Tibial artery (tissue), 4 donors: Measurements from ENCODE around the gene SYNM.
A peak's percentile ranks its signal among the peaks of the same experiment; 100 is the strongest.

Experiments used
- DNase-seq, 2 donors: peaks; one replicate each; pipeline ENCODE4 v3.0.0-alpha.2; 2019
- H3K27ac ChIP-seq, 2 donors: fragments of 200-600 bp; sonication (generic) in 1 of 2; 1 replicate in 1 of 2; 2 replicates in 1 of 2; pipeline ENCODE4 v1.5.1; 2018 to 2019; ENCODE audit warnings: mild to moderate bottlenecking in 1 of 2
- H3K27me3 ChIP-seq, 2 donors: fragments of 200-600 bp; sonication (generic) in 1 of 2; one replicate each; pipeline versions ENCODE4 v1.5.1 to v1.6.0; 2016 to 2019
- H3K36me3 ChIP-seq, 3 donors: fragments of 200-600 bp; sonication (generic) in 2 of 3; one replicate each; pipeline ENCODE4 v1.5.1; 2016 to 2019; ENCODE audit warnings: mild to moderate bottlenecking in 2 of 3
- H3K4me1 ChIP-seq, 4 donors: fragments of 200-600 bp; sonication (generic) in 2 of 4; 1 replicate in 3 of 4; 2 replicates in 1 of 4; pipeline ENCODE4 v1.5.1; 2016 to 2019
- H3K4me3 ChIP-seq, 2 donors: fragments of 200-600 bp; sonication (generic) in 1 of 2; 1 replicate in 1 of 2; 2 replicates in 1 of 2; pipeline ENCODE4 v1.5.1; 2018 to 2019; ENCODE audit warnings: mild to moderate bottlenecking in 2 of 2
- H3K9me3 ChIP-seq, 3 donors: fragments of 200-600 bp; sonication (generic) in 1 of 3; one replicate each; pipeline ENCODE4 v1.5.1; 2016 to 2019
- intact Hi-C: fragments of 100-400 bp; cut with DNase I; formaldehyde crosslinking; loops from one replicate; pipeline ENCODE4 v1.15.0; 2023; ENCODE audit warnings: low total_unique reads
- TF ChIP-seq, protein P1 (sequence below), 2 experiments: fragments of 200-600 bp in 1 of 2; fragments of 450-650 bp in 1 of 2; IDR thresholded peaks; one replicate each; pipeline ENCODE4 v1.5.1; 2017 to 2019; ENCODE audit warnings: antibody characterized with exemption in 2 of 2, mild to moderate bottlenecking in 1 of 2, moderate library complexity in 1 of 2

Gene SYNM, protein sequence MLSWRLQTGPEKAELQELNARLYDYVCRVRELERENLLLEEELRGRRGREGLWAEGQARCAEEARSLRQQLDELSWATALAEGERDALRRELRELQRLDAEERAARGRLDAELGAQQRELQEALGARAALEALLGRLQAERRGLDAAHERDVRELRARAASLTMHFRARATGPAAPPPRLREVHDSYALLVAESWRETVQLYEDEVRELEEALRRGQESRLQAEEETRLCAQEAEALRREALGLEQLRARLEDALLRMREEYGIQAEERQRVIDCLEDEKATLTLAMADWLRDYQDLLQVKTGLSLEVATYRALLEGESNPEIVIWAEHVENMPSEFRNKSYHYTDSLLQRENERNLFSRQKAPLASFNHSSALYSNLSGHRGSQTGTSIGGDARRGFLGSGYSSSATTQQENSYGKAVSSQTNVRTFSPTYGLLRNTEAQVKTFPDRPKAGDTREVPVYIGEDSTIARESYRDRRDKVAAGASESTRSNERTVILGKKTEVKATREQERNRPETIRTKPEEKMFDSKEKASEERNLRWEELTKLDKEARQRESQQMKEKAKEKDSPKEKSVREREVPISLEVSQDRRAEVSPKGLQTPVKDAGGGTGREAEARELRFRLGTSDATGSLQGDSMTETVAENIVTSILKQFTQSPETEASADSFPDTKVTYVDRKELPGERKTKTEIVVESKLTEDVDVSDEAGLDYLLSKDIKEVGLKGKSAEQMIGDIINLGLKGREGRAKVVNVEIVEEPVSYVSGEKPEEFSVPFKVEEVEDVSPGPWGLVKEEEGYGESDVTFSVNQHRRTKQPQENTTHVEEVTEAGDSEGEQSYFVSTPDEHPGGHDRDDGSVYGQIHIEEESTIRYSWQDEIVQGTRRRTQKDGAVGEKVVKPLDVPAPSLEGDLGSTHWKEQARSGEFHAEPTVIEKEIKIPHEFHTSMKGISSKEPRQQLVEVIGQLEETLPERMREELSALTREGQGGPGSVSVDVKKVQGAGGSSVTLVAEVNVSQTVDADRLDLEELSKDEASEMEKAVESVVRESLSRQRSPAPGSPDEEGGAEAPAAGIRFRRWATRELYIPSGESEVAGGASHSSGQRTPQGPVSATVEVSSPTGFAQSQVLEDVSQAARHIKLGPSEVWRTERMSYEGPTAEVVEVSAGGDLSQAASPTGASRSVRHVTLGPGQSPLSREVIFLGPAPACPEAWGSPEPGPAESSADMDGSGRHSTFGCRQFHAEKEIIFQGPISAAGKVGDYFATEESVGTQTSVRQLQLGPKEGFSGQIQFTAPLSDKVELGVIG (N-terminal part only)

DNA sequence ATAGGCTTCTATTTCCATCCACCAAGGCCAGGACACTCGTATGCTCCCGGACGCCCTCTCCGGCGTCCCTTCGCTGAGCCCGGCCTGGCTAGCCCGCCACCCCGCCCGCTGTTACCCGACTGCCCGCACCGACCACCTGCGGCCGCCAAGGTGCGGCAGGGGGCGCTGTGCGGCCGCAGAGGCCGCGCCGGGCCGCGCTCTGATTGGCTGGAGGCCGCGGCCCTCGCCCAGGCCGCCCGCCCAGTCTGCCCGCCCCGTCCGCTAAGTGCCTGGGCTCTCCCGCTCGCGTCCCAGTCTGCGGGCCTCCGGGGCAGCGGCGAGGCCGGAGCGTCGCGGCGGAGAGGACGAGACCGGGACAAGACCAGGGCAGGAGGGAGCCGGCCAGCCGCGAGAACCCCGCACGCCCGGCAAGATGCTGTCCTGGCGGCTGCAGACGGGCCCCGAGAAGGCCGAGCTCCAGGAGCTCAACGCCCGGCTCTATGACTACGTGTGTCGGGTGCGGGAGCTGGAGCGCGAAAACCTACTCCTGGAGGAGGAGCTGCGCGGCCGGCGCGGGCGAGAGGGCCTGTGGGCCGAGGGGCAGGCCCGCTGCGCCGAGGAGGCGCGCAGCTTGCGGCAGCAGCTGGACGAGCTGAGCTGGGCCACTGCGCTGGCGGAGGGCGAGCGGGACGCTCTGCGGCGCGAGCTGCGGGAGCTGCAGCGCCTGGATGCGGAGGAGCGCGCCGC is at the start of gene SYNM:
TSS of gene SYNM (plus strand) at position 293 of the 726 bp plus-strand sequence. CDS start at position 413, 120 bp downstream.
- Histone ChIP-seq H3K9me3 (no peaks in the 10 kb centered on the region), H3K4me3 (peak within 1 kb of the TSS; percentile 86 to 92), H3K4me1 (peaks cover 0 to 37% (median 28%) of the 10 kb centered on the region in 4 donors), H3K36me3 (no peaks in the 10 kb centered on the region), H3K27me3 (no peaks in the 10 kb centered on the region), H3K27ac (peak within 1 kb of the TSS; percentile 97)
- DNase-seq, result peak; percentile 75 to 94
- intact Hi-C loops, result loop anchor here (5.0 kb wide), 1 partner anchor 62 kb away; no protein-coding TSS in a partner anchor
- TF ChIP-seq, protein P1, sequence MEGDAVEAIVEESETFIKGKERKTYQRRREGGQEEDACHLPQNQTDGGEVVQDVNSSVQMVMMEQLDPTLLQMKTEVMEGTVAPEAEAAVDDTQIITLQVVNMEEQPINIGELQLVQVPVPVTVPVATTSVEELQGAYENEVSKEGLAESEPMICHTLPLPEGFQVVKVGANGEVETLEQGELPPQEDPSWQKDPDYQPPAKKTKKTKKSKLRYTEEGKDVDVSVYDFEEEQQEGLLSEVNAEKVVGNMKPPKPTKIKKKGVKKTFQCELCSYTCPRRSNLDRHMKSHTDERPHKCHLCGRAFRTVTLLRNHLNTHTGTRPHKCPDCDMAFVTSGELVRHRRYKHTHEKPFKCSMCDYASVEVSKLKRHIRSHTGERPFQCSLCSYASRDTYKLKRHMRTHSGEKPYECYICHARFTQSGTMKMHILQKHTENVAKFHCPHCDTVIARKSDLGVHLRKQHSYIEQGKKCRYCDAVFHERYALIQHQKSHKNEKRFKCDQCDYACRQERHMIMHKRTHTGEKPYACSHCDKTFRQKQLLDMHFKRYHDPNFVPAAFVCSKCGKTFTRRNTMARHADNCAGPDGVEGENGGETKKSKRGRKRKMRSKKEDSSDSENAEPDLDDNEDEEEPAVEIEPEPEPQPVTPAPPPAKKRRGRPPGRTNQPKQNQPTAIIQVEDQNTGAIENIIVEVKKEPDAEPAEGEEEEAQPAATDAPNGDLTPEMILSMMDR (IDR thresholded peaks at IDR 0.05), result peak; percentile 78 to 96

DNA sequence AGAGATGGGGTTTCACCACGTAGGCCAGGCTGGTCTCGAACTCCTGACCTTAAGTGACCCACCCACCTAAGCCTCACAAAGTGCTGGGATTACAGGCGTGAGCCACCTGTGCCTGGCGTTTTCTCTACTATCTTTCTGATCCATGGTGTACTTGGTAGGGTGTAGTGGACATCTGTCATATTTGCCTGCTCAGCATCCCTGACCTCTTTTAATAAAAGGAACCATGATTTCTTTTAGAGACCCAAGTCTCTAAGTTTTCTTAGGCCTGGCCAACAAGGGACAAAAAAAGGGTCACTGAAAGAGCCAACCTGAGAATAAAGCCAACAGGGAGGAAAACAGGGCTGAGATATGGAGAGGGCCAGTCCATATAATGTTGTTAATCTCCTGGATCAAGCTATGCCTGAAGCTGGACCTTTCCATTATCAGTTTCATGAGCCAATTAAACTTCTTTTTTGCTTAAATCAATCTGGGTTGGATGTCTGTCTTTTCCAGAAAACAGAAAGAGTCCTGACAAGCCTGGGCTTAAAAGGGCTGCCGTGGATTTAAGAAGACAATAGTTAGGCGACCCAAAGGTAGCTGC is 49.2 kb upstream of the SYNM start:
- Histone ChIP-seq H3K4me1 (peaks cover 0 to 19% (median 7%) of the 10 kb centered on the region in 4 donors), H3K36me3 (no peaks in the 10 kb centered on the region), H3K27ac (no peak overlapping the region), H3K27me3 (no peaks in the 10 kb centered on the region), H3K9me3 (no peaks in the 10 kb centered on the region), H3K4me3 (no peak overlapping the region)
- intact Hi-C loops, result loop anchor here (5.0 kb wide), 1 partner anchor 278 kb away; no protein-coding TSS in a partner anchor
- no peak for DNase-seq
- TF ChIP-seq, protein P1 (IDR thresholded peaks at IDR 0.05), result no peak

DNA sequence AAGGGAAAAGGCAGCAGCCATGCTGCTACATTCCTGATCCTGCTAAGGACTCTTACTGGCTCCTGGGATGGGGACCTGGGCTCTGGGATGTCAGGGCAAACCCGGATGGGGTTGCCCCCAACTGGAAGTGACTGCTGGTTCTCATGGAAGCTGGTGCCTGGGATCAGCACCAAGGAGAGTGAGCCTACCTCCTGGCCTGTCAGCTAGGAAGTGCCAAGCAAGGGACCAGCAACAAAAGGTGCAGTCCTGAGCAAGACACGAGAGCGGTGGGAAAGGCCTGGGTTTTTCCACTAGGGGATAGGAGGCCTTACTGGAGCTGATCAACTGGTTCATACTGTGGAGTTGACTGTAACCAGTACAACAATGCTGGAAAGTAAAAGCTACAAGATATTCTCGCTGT is 47.9 kb upstream of the SYNM start:
- TF ChIP-seq, protein P1 (IDR thresholded peaks at IDR 0.05), result no peak
- Histone ChIP-seq H3K27me3 (no peaks in the 10 kb centered on the region), H3K4me1 (peaks cover 0 to 19% (median 7%) of the 10 kb centered on the region in 4 donors), H3K36me3 (no peaks in the 10 kb centered on the region), H3K4me3 (no peak overlapping the region), H3K27ac (peak overlapping the region in 1 of 2 donors; percentile 92), H3K9me3 (no peaks in the 10 kb centered on the region)
- DNase-seq, result no peak
- intact Hi-C loops, result loop anchor here (5.0 kb wide), 1 partner anchor 280 kb away; no protein-coding TSS in a partner anchor

DNA sequence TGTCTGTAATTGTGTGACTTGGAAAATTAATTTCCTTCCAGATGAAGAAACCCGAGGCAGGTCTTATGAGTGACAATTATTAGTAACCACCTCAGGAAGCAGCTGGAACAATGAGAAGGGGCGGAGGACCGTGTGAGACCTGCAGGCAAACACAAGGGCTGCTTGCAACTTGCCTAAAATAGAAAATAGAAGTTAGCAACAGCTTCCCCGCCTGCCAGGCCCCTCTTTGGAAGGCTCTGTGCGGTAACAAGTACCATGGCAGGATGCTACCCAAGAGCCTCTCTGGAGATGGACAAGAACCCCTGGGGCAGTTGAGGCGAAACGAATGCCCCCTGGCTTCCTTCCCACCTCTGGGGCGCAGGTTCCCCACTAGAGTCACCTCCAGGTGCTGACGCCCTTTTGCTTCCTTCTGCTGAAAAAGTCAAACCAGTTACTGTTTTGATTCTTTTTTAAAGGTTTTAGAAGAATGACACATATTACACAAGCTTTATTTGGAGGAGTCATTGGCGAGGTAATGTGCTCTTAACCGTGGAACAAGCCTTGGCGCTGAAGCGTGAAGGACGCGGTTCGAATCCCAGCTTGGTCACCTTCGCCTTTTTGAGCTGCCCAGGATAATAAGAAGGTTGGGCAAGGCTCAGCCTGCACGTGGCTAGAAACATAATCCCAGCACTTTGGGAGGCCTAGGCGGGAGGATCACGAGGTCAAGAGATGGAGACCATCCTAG is 47.0 kb upstream of the SYNM start:
- Histone ChIP-seq H3K4me1 (peaks cover 0 to 19% (median 7%) of the 10 kb centered on the region in 4 donors), H3K27ac (peak overlapping the region; percentile 92 to 93), H3K4me3 (no peak overlapping the region), H3K27me3 (no peaks in the 10 kb centered on the region), H3K9me3 (no peaks in the 10 kb centered on the region), H3K36me3 (no peaks in the 10 kb centered on the region)
- intact Hi-C loops, result loop anchor here (5.0 kb wide), 1 partner anchor 281 kb away; no protein-coding TSS in a partner anchor
- DNase-seq, result no peak
- TF ChIP-seq, protein P1 (IDR thresholded peaks at IDR 0.05), result no peak
